K562 (cell line): ENCODE measurements around the gene AK4. TPM values are rescaled to one million over a fixed set of nuclear protein-coding genes. Genes with fewer than 3 reads are reported as not detected.
A peak's percentile ranks its signal among the peaks of the same experiment; 100 is the strongest.

ENCODE experiments used
- ID3 ChIP-seq, 2 experiments: fragments of 250-450 bp in 1 of 2; fragments of 450-650 bp in 1 of 2; sonication (Bioruptor Pico) in 1 of 2; IDR thresholded peaks; 2 replicates each; pipeline versions ENCODE4 v1.6.1 to v1.8.0; 2016 to 2021; ENCODE audit warnings: mild to moderate bottlenecking in 2 of 2, moderate library complexity in 2 of 2, missing compliant biosample characterization in 1 of 2, missing genetic modification characterization in 1 of 2
- KAT7 ChIP-seq: sonication (generic); formaldehyde crosslinking; IDR thresholded peaks from 2 replicates; pipeline ENCODE4 v1.8.0; 2022; ENCODE audit warnings: missing genetic modification reagents, mild to moderate bottlenecking, borderline replicate concordance
- MAZ ChIP-seq, 2 experiments: fragments of 450-650 bp in 1 of 2; sonication (generic) in 1 of 2; formaldehyde crosslinking; IDR thresholded peaks in 1 of 2; conservative IDR thresholded peaks in 1 of 2; 2 replicates each; pipeline versions ENCODE4 v1.4.0 to v1.5.0; 2020; ENCODE audit warnings: mild to moderate bottlenecking in 1 of 2, missing genetic modification reagents in 1 of 2
- PML ChIP-seq: IDR thresholded peaks from 2 replicates; pipeline ENCODE4 v1.6.1; 2012; ENCODE audit warnings: low read length, inconsistent platforms
- RBFOX2 ChIP-seq: fragments of 200-400 bp; formaldehyde crosslinking; IDR thresholded peaks from 2 replicates; pipeline ENCODE4 v1.6.1; 2017; ENCODE audit warnings: low read depth, mild to moderate bottlenecking, low read length, moderate library complexity
- SP2 ChIP-seq: IDR thresholded peaks from 2 replicates; pipeline ENCODE4 v1.6.1; 2011; ENCODE audit warnings: mild to moderate bottlenecking, low read depth, low read length, moderate library complexity; ENCODE audit not compliant: poor library complexity, severe bottlenecking; ENCODE audit errors: extremely low read depth
- TAF1 ChIP-seq: IDR thresholded peaks from 2 replicates; pipeline ENCODE4 v1.6.1; 2011; ENCODE audit warnings: mild to moderate bottlenecking, low read length, moderate library complexity; ENCODE audit not compliant: insufficient read depth, control insufficient read depth, severe bottlenecking; ENCODE audit errors: extremely low read depth
- TOE1 ChIP-seq, 2 experiments: fragments of 450-650 bp in 1 of 2; sonication (generic) in 1 of 2; formaldehyde crosslinking in 1 of 2; IDR thresholded peaks; 2 replicates each; pipeline versions ENCODE4 v1.7.1 to v1.8.0; 2016 to 2022; ENCODE audit warnings: borderline replicate concordance in 2 of 2, mild to moderate bottlenecking in 2 of 2, antibody characterized with exemption in 1 of 2, inconsistent platforms in 1 of 2, low read depth in 1 of 2, missing genetic modification reagents in 1 of 2, moderate library complexity in 1 of 2
- ZNF184 ChIP-seq: sonication (generic); formaldehyde crosslinking; IDR thresholded peaks from 2 replicates; pipeline ENCODE4 v1.5.0; 2020; ENCODE audit warnings: missing genetic modification reagents
- ZNF263 ChIP-seq: sonication (generic); formaldehyde crosslinking; IDR thresholded peaks from 2 replicates; pipeline ENCODE4 v1.8.0; 2022; ENCODE audit warnings: mild to moderate bottlenecking, missing genetic modification reagents, borderline replicate concordance
- ZNF395 ChIP-seq: fragments of 200-800 bp; sonication (Bioruptor generic); IDR thresholded peaks from 2 replicates; pipeline ENCODE4 v1.6.1; 2017; ENCODE audit warnings: missing genetic modification characterization, missing compliant biosample characterization
- polyA plus RNA-seq, 8 experiments: library from polyadenylated mRNA; depleted of rRNA in 4 of 8; stranded (reverse) in 5 of 8; unstranded in 3 of 8; fragments of >200 nt; fragmentation: Nextera tagmentation in 2 of 8; fragmentation: Illumina TruSeq in 1 of 8; extraction: Ambion mirVana in 2 of 8; extraction: Trizol in 1 of 8; gene quantifications; 2 replicates each; pipeline versions ENCODE4 v1.2.1 to v1.2.3, GENCODE V29; 2011 to 2014; ENCODE audit warnings: inconsistent platforms in 1 of 8, missing spikeins in 1 of 8
- total RNA-seq, 7 experiments: library from RNA; depleted of rRNA in 6 of 7; stranded (reverse); fragments of >200 nt in 6 of 7; fragmentation: Illumina TruSeq in 2 of 7; extraction: Trizol in 2 of 7; gene quantifications; 2 replicates each; pipeline versions ENCODE4 v1.2.1 to v1.2.3, GENCODE V29; 2011 to 2021; ENCODE audit warnings: low replicate concordance in 1 of 7
- TF ChIP-seq, protein P1 (sequence below): sonication (generic); formaldehyde crosslinking; IDR thresholded peaks from 2 replicates; pipeline ENCODE4 v1.8.0; 2023; ENCODE audit warnings: mild to moderate bottlenecking, missing genetic modification reagents
- TF ChIP-seq, protein P2 (sequence below), 2 experiments: fragments of 450-650 bp; conservative IDR thresholded peaks; 2 replicates each; pipeline ENCODE4 v1.6.1; 2017; ENCODE audit warnings: mild to moderate bottlenecking in 2 of 2, moderate library complexity in 2 of 2

AK4 gene
- total and polyA plus RNA-seq, 9 of the 15 experiments (the other 6 are each of a cell fraction or from before 2014, with no cell fraction given): 10.4 to 96.6 (median 21.5) TPM

DNA sequence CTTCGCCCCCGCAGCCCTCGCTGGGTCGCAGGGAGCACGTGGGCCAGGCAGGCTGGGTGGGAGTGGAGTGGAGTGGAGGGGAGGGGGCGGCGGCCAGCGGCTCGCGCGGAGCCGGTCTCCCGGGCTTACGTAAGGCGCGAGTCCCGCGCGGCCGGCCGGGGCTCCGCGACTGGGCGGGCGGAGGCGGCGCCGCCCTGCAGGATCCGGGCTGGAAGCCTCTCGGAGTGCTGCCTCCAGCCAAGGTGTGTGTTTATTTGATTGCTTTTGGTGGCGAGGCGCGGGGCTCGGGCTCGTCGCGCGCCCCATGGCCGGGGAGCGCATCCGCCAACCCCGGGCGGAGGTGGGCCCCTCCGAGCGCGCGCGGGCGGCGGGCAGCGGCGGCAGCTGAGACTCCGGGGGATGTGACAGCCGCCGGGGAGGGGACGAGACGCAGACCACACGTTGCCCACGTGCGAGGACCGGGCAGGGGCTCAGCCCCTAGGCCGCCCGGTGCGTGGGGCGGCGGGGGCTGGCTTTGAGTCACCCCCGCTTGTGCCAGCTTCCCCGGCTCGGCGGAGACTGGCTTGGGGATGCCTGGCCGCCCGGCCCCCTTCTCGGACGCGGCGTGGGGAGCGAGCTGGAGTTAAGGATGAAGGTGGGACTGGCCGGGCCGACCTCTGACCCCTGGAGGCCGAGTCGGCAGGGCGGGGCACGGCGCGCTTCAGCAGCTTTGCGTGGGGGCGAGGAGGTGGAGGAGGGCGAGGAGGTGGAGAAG, 402 bp upstream of the AK4 start (continued):
- TF ChIP-seq, protein P1, sequence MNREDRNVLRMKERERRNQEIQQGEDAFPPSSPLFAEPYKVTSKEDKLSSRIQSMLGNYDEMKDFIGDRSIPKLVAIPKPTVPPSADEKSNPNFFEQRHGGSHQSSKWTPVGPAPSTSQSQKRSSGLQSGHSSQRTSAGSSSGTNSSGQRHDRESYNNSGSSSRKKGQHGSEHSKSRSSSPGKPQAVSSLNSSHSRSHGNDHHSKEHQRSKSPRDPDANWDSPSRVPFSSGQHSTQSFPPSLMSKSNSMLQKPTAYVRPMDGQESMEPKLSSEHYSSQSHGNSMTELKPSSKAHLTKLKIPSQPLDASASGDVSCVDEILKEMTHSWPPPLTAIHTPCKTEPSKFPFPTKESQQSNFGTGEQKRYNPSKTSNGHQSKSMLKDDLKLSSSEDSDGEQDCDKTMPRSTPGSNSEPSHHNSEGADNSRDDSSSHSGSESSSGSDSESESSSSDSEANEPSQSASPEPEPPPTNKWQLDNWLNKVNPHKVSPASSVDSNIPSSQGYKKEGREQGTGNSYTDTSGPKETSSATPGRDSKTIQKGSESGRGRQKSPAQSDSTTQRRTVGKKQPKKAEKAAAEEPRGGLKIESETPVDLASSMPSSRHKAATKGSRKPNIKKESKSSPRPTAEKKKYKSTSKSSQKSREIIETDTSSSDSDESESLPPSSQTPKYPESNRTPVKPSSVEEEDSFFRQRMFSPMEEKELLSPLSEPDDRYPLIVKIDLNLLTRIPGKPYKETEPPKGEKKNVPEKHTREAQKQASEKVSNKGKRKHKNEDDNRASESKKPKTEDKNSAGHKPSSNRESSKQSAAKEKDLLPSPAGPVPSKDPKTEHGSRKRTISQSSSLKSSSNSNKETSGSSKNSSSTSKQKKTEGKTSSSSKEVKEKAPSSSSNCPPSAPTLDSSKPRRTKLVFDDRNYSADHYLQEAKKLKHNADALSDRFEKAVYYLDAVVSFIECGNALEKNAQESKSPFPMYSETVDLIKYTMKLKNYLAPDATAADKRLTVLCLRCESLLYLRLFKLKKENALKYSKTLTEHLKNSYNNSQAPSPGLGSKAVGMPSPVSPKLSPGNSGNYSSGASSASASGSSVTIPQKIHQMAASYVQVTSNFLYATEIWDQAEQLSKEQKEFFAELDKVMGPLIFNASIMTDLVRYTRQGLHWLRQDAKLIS (CRISPR knock-in tag): peak; percentile 83; the same call in 1 of the 2 replicates
- 0 out of 2 replicates have a peak, but pooled peaks have one; percentile 77 for TF ChIP-seq KAT7 (CRISPR knock-in tag)
- no peak for TF ChIP-seq SP2
- TF ChIP-seq ZNF263 (CRISPR knock-in tag): peak; percentile 64; the same call in 1 of the 2 replicates
- no peak for TF ChIP-seq ID3 (CRISPR knock-in tag; IDR thresholded peaks at IDR 0.05)
- TF ChIP-seq ID3 (tag; IDR thresholded peaks at IDR 0.05): 0 out of 2 replicates have a peak, but pooled peaks have one; percentile 32
- TF ChIP-seq TOE1 (IDR thresholded peaks at IDR 0.05; ENCODE audit: borderline replicate concordance): no peak
- peak; percentile 50; the same call in 1 of the 2 replicates for TF ChIP-seq TOE1 (CRISPR knock-in tag; IDR thresholded peaks at IDR 0.05; ENCODE audit: borderline replicate concordance, low read depth)
- no peak for TF ChIP-seq PML
- TF ChIP-seq, protein P2, sequence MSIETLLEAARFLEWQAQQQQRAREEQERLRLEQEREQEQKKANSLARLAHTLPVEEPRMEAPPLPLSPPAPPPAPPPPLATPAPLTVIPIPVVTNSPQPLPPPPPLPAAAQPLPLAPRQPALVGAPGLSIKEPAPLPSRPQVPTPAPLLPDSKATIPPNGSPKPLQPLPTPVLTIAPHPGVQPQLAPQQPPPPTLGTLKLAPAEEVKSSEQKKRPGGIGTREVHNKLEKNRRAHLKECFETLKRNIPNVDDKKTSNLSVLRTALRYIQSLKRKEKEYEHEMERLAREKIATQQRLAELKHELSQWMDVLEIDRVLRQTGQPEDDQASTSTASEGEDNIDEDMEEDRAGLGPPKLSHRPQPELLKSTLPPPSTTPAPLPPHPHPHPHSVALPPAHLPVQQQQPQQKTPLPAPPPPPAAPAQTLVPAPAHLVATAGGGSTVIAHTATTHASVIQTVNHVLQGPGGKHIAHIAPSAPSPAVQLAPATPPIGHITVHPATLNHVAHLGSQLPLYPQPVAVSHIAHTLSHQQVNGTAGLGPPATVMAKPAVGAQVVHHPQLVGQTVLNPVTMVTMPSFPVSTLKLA (conservative IDR thresholded peaks at IDR 0.05): peak; percentile 41 to 69
- TF ChIP-seq TAF1: peak; percentile 45
- no peak for TF ChIP-seq ZNF395 (CRISPR knock-in tag)
- peak; percentile 75 for TF ChIP-seq RBFOX2
- peak; percentile 41 to 56; a peak in 3 of 4 replicates for TF ChIP-seq MAZ (CRISPR knock-in tag; conservative IDR thresholded peaks at IDR 0.05 in 1 of 2, IDR thresholded peaks at IDR 0.05 in 1 of 2)
- TF ChIP-seq ZNF184 (CRISPR knock-in tag): no peak
